H1 (cell line): ENCODE measurements around the gene DLGAP5. TPM values are rescaled to one million over a fixed set of nuclear protein-coding genes. Genes with fewer than 3 reads are reported as not detected.

Experiments used
- CTCF ChIA-PET: fragments of 300-600 bp; sonication (Branson Sonifier 250); formaldehyde crosslinking; loops from one replicate; lab custom pipeline; 2021; ENCODE audit not compliant: partially characterized antibody; lab: Charles Lee
- POLR2A ChIA-PET: fragments of 300-600 bp; sonication (Branson Sonifier 250); formaldehyde crosslinking; loops from one replicate; lab custom pipeline; 2021; ENCODE audit warnings: inconsistent platforms; ENCODE audit not compliant: partially characterized antibody; lab: Charles Lee
- DNase-seq, 2 experiments: peaks; one replicate each; pipeline versions ENCODE4 v3.0.0 to v3.0.0-alpha.2; 2010 to 2022; ENCODE audit warnings: low spot score in 2 of 2, low read depth in 1 of 2, mixed read lengths in 1 of 2
- FAIRE-seq: peaks from 2 replicates; lab custom pipeline; 2011; peaks lifted over from hg19 to GRCh38; lab: Jason Lieb, UNC
- H2AFZ ChIP-seq: 2 replicates; pipeline ENCODE4 v1.8.1; 2012; ENCODE audit warnings: low read length, inconsistent platforms
- H2AK5ac ChIP-seq: 2 replicates; pipeline ENCODE4 v1.6.1; 2013; ENCODE audit warnings: low read depth, low read length
- H2BK120ac ChIP-seq: replicated peaks from 2 replicates; pipeline ENCODE3; 2013; ENCODE audit warnings: low read depth, low read length, inconsistent platforms
- H2BK12ac ChIP-seq: 2 replicates; pipeline ENCODE4 v1.6.1; 2013; ENCODE audit warnings: low read depth, low read length
- H2BK15ac ChIP-seq: 2 replicates; pipeline ENCODE4 v1.6.1; 2013; ENCODE audit warnings: low read length
- H2BK20ac ChIP-seq: 2 replicates; pipeline ENCODE4 v1.6.1; 2013; ENCODE audit warnings: low read length
- H2BK5ac ChIP-seq: 2 replicates; pipeline ENCODE4 v1.6.1; 2013; ENCODE audit warnings: low read depth, low read length
- H3K14ac ChIP-seq: 2 replicates; pipeline ENCODE4 v1.6.1; 2013; ENCODE audit warnings: inconsistent platforms; ENCODE audit not compliant: insufficient read length
- H3K18ac ChIP-seq: 2 replicates; pipeline ENCODE4 v1.6.1; 2013; ENCODE audit warnings: low read length; ENCODE audit errors: extremely low read depth
- H3K23ac ChIP-seq: 2 replicates; pipeline ENCODE4 v1.6.1; 2013; ENCODE audit warnings: inconsistent platforms; ENCODE audit not compliant: insufficient read length
- H3K23me2 ChIP-seq: 2 replicates; pipeline ENCODE4 v1.6.1; 2013; ENCODE audit warnings: low read depth, low read length
- H3K27ac ChIP-seq: 2 replicates; pipeline ENCODE4 v1.6.1; 2011; ENCODE audit warnings: low read depth, low read length, inconsistent platforms
- H3K27me3 ChIP-seq, 4 experiments: replicated peaks in 1 of 4; 1 replicate in 1 of 4; 2 replicates in 3 of 4; pipeline versions ENCODE4 v1.6.1 to v1.8.1; 2011 to 2013; ENCODE audit warnings: low read length in 3 of 4, mild to moderate bottlenecking in 3 of 4, inconsistent platforms in 2 of 4, mixed read lengths in 2 of 4, moderate library complexity in 1 of 4; ENCODE audit not compliant: control insufficient read depth in 3 of 4, insufficient read depth in 3 of 4; ENCODE audit errors: extremely low read depth in 1 of 4
- H3K36me3 ChIP-seq, 4 experiments: 2 replicates each; pipeline versions ENCODE4 v1.6.1 to v1.8.1; 2011 to 2013; ENCODE audit warnings: mild to moderate bottlenecking in 4 of 4, low read length in 3 of 4, moderate library complexity in 2 of 4, control low read depth in 1 of 4, inconsistent platforms in 1 of 4; ENCODE audit not compliant: insufficient read depth in 4 of 4, control insufficient read depth in 2 of 4
- H3K4ac ChIP-seq: replicated peaks from 2 replicates; pipeline ENCODE3; 2013; ENCODE audit warnings: low read length, low read depth, mixed read lengths, inconsistent platforms; ENCODE audit not compliant: insufficient read length
- H3K4me1 ChIP-seq, 4 experiments: replicated peaks in 1 of 4; 1 replicate in 1 of 4; 2 replicates in 3 of 4; pipeline versions ENCODE4 v1.6.1 to v1.8.1; 2011 to 2013; ENCODE audit warnings: low read length in 3 of 4, inconsistent platforms in 2 of 4, mixed read lengths in 1 of 4; ENCODE audit not compliant: insufficient read depth in 4 of 4, control insufficient read depth in 3 of 4
- H3K4me2 ChIP-seq, 2 experiments: 2 replicates each; pipeline versions ENCODE4 v1.6.1 to v1.8.1; 2011 to 2013; ENCODE audit warnings: low read depth in 2 of 2, low read length in 2 of 2, control low read depth in 1 of 2, inconsistent platforms in 1 of 2, mild to moderate bottlenecking in 1 of 2; ENCODE audit not compliant: insufficient read depth in 1 of 2
- H3K4me3 ChIP-seq, 4 experiments: fragments of 200-600, 300-600 bp in 1 of 4; sonication (generic), shearing (Covaris generic), sonication (Bioruptor Twin) in 1 of 4; 2 replicates each; pipeline versions ENCODE4 v1.5.1 to v1.8.1; 2011 to 2016; ENCODE audit warnings: low read length in 4 of 4, low read depth in 3 of 4, control low read depth in 2 of 4, inconsistent platforms in 2 of 4, mild to moderate bottlenecking in 2 of 4, mixed read lengths in 1 of 4, moderate library complexity in 1 of 4; ENCODE audit not compliant: insufficient read depth in 2 of 4; ENCODE audit errors: extremely low read depth in 1 of 4
- H3K56ac ChIP-seq: replicated peaks from 2 replicates; pipeline ENCODE3; 2013; ENCODE audit warnings: low read depth, mild to moderate bottlenecking, mixed read lengths, low read length, inconsistent platforms; ENCODE audit not compliant: insufficient read length
- H3K79me1 ChIP-seq: 2 replicates; pipeline ENCODE4 v1.6.1; 2013; ENCODE audit warnings: low read depth, low read length, control low read depth
- H3K79me2 ChIP-seq, 2 experiments: 2 replicates each; pipeline versions ENCODE4 v1.6.1 to v1.8.1; 2012 to 2013; ENCODE audit warnings: low read length in 2 of 2, mild to moderate bottlenecking in 2 of 2, inconsistent platforms in 1 of 2; ENCODE audit not compliant: insufficient read depth in 2 of 2, control insufficient read depth in 1 of 2
- H3K9ac ChIP-seq, 4 experiments: replicated peaks in 1 of 4; 1 replicate in 1 of 4; 2 replicates in 3 of 4; pipeline versions ENCODE4 v1.6.1 to v1.8.1; 2011 to 2013; ENCODE audit warnings: low read depth in 3 of 4, low read length in 3 of 4, control low read depth in 2 of 4, mild to moderate bottlenecking in 2 of 4, moderate library complexity in 2 of 4, inconsistent platforms in 1 of 4; ENCODE audit errors: extremely low read depth in 1 of 4
- H3K9me3 ChIP-seq, 2 experiments: 2 replicates each; pipeline versions ENCODE4 v1.6.1 to v1.8.1; 2012 to 2013; ENCODE audit warnings: mild to moderate bottlenecking in 2 of 2, moderate library complexity in 2 of 2, control low read depth in 1 of 2, inconsistent platforms in 1 of 2, low read depth in 1 of 2, low read length in 1 of 2, mixed read lengths in 1 of 2; ENCODE audit not compliant: insufficient read depth in 2 of 2
- H4K20me1 ChIP-seq, 2 experiments: replicated peaks in 1 of 2; 2 replicates each; pipeline versions ENCODE3 to v1.8.1; 2011 to 2013; ENCODE audit warnings: inconsistent platforms in 2 of 2, low read length in 2 of 2, mild to moderate bottlenecking in 1 of 2; ENCODE audit not compliant: insufficient read depth in 2 of 2, control insufficient read depth in 1 of 2
- H4K5ac ChIP-seq: 2 replicates; pipeline ENCODE4 v1.6.1; 2013; ENCODE audit warnings: low read length, low read depth, mixed read lengths, inconsistent platforms; ENCODE audit not compliant: insufficient read length
- H4K8ac ChIP-seq: 2 replicates; pipeline ENCODE4 v1.8.0; 2013; ENCODE audit warnings: mild to moderate bottlenecking, moderate library complexity, low read length, inconsistent platforms; ENCODE audit not compliant: insufficient read depth; ENCODE audit errors: extremely low read depth
- H4K91ac ChIP-seq: replicated peaks from 2 replicates; pipeline ENCODE3; 2013; ENCODE audit warnings: low read length, mixed read lengths, inconsistent platforms; ENCODE audit not compliant: insufficient read length
- ATF2 ChIP-seq: IDR thresholded peaks from 2 replicates; pipeline ENCODE4 v1.6.1; 2012; ENCODE audit warnings: low read length, inconsistent platforms
- RBBP5 ChIP-seq: IDR thresholded peaks from 2 replicates; pipeline ENCODE4 v1.7.1; 2012; ENCODE audit warnings: low read depth, mild to moderate bottlenecking, inconsistent platforms, low read length, moderate library complexity, borderline replicate concordance
- WGBS, 2 experiments: shearing (Covaris generic) in 1 of 2; methylation state at CpG; one replicate each; pipeline versions ENCODE4 v1.1.6 to v1.1.7; 2013 to 2015; ENCODE audit warnings: low lambda C conversion rate in 2 of 2, mixed read lengths in 2 of 2, inconsistent platforms in 1 of 2, low coverage in 1 of 2, missing lambda C conversion rate in 1 of 2; ENCODE audit not compliant: insufficient replicate concordance in 2 of 2, insufficient coverage in 1 of 2, insufficient read length in 1 of 2; ENCODE audit errors: extremely low coverage in 1 of 2, missing lambda C conversion rate in 1 of 2; 5-methylcytosine and 5-hydroxymethylcytosine counted together
- polyA plus RNA-seq, 7 experiments: library from polyadenylated mRNA; depleted of rRNA in 3 of 7; stranded (reverse) in 5 of 7; unstranded in 2 of 7; fragments of >200 nt in 5 of 7; fragments of 200-250 nt in 2 of 7; gene quantifications; 1 replicate in 5 of 7; 2 replicates in 1 of 7; 4 replicates in 1 of 7; pipeline versions ENCODE4 v1.2.1 to v1.2.3, GENCODE V29; 2011 to 2013; ENCODE audit warnings: missing spikeins in 2 of 7, mixed read lengths in 2 of 7
- total RNA-seq: library from RNA; stranded (reverse); fragmentation: NEBNext Ultra II Directional; extraction: Animal tissue kit (Norgen Biotek cat#: 25700); gene quantifications from 2 replicates; pipeline ENCODE4 v1.2.1, GENCODE V29; 2021

The DLGAP5 gene
- total and polyA plus RNA-seq, 2 of the 8 experiments (the other 6 are each of a cell fraction or from before 2014, with no cell fraction given): 16.9 to 155 TPM

- H3K9ac ChIP-seq: no peak overlapping the region
- no peak overlapping the region for H2BK120ac ChIP-seq
- no peak overlapping the region for H3K4ac ChIP-seq
- H2AK5ac ChIP-seq: no peak overlapping the region
- no peak overlapping the region for H2BK20ac ChIP-seq
- no peak overlapping the region for H3K18ac ChIP-seq
- CTCF ChIA-PET: interaction anchor here (1.2 to 2.4 kb wide), 3 partner anchors 13 to 64 kb away, joined by 3 to 12 read pairs (median 6); no protein-coding TSS in a partner anchor
- POLR2A ChIA-PET: interaction anchor here (0.6 to 1.8 kb wide), 3 partner anchors 15 to 87 kb away, joined by 4 to 7 read pairs (median 4); no protein-coding TSS in a partner anchor
- H3K36me3 ChIP-seq: peaks cover 13 to 75% (median 59%) of the 10 kb centered on the region in 4 experiments
- DNase-seq: no peak
- H4K8ac ChIP-seq: no peak overlapping the region
- H3K27ac ChIP-seq: no peak overlapping the region
- H3K9me3 ChIP-seq: no peaks in the 10 kb centered on the region
- no peak overlapping the region for H3K23ac ChIP-seq
- H4K5ac ChIP-seq: no peak overlapping the region
- H3K4me1 ChIP-seq: no peaks in the 10 kb centered on the region
- H3K4me3 ChIP-seq: no peak overlapping the region
- H3K56ac ChIP-seq: no peak overlapping the region
- no peak overlapping the region for H3K14ac ChIP-seq
- no peak overlapping the region for H2BK15ac ChIP-seq
- H2BK5ac ChIP-seq: no peak overlapping the region
- H3K23me2 ChIP-seq: no peaks in the 10 kb centered on the region
- no peaks in the 10 kb centered on the region for H3K79me2 ChIP-seq
- H3K27me3 ChIP-seq: no peaks in the 10 kb centered on the region
- no peaks in the 10 kb centered on the region for H3K79me1 ChIP-seq
- H4K20me1 ChIP-seq: no peaks in the 10 kb centered on the region
- no peak overlapping the region for H2AFZ ChIP-seq
- H3K4me2 ChIP-seq: no peak overlapping the region
- 97% methylated on average over 3 of the region's 3 CpGs; no CpG with 5 or more reads in 1 of the 2 experiments for WGBS, 2 experiments
- FAIRE-seq: no peak
- H2BK12ac ChIP-seq: no peak overlapping the region
- H4K91ac ChIP-seq: no peak overlapping the region
- no peak for TF ChIP-seq RBBP5
- TF ChIP-seq ATF2: no peak
Measured at GRCh38 chr14:55153951-55154350, 37.4 kb downstream of the DLGAP5 start.
